ENCODE results near the gene PCDHGA6.
A peak's percentile ranks its signal among the peaks of the same experiment; 100 is the strongest.
"Not testable (repeated sequence)": the region's sequence is repeated elsewhere in the genome, so short reads cannot be mapped to it uniquely, and the experiment has no call there.

The PCDHGA6 gene

GRCh38 chr5:141392429-141393198 is 18.9 kb downstream of the PCDHGA6 start, which contains the start of gene PCDHGA8:
Gene PCDHGA8, plus strand, starts transcription at chr5:141392633. Its CDS starts 181 bp downstream, at chr5:141392814.
- DNase-seq (ENCODE audit: low read depth), result no peak

GRCh38 chr5:141393267-141393666 is 19.6 kb downstream of the PCDHGA6 start:
- DNase-seq (ENCODE audit: low read depth), result no peak

GRCh38 chr5:141394401-141395187 is 20.9 kb downstream of the PCDHGA6 start:
- DNase-seq (ENCODE audit: low read depth), result not testable (repeated sequence)

GRCh38 chr5:141397756-141398551 is 24.3 kb downstream of the PCDHGA6 start, which contains the start of gene PCDHGB5:
Gene PCDHGB5, plus strand, starts transcription at chr5:141397947. Its CDS starts 181 bp downstream, at chr5:141398128.
- DNase-seq (ENCODE audit: low read depth), result not testable (repeated sequence)

GRCh38 chr5:141398608-141399007 is 24.9 kb downstream of the PCDHGA6 start:
- DNase-seq (ENCODE audit: low read depth), result no peak

GRCh38 chr5:141399555-141400258 is 26.0 kb downstream of the PCDHGA6 start:
- no peak for DNase-seq (ENCODE audit: low read depth)

GRCh38 chr5:141402553-141403243 is 29.0 kb downstream of the PCDHGA6 start, which contains the start of gene PCDHGA9:
Gene PCDHGA9, plus strand, starts transcription at chr5:141402778. Its CDS starts 175 bp downstream, at chr5:141402953.
- DNase-seq (ENCODE audit: low read depth), result no peak

GRCh38 chr5:141403387-141403786 is 29.7 kb downstream of the PCDHGA6 start:
- no peak for DNase-seq (ENCODE audit: low read depth)

GRCh38 chr5:141407790-141408505 is 34.3 kb downstream of the PCDHGA6 start, which contains the start of gene PCDHGB6:
Gene PCDHGB6, plus strand, starts transcription at chr5:141408021. Its CDS starts 182 bp downstream, at chr5:141408203.
- DNase-seq (ENCODE audit: low read depth), result not testable (repeated sequence)

- DNase-seq (ENCODE audit: low read depth), result no peak
Measured at GRCh38 chr5:141409598-141410306, 36.1 kb downstream of the PCDHGA6 start.

GRCh38 chr5:141411575-141411974 is 37.9 kb downstream of the PCDHGA6 start:
- no peak for DNase-seq (ENCODE audit: low read depth)

GRCh38 chr5:141412854-141413539 is 39.3 kb downstream of the PCDHGA6 start, which contains the start of gene PCDHGA10:
Gene PCDHGA10, plus strand, starts transcription at chr5:141412987. Its CDS starts 189 bp downstream, at chr5:141413176.
- DNase-seq (ENCODE audit: low read depth), result peak; percentile 38

GRCh38 chr5:141413540-141414069 is 39.9 kb downstream of the PCDHGA6 start:
- DNase-seq (ENCODE audit: low read depth), result no peak

GRCh38 chr5:141414548-141415274 is 41.0 kb downstream of the PCDHGA6 start:
- not testable (repeated sequence) for DNase-seq (ENCODE audit: low read depth)

- not testable (repeated sequence) for DNase-seq (ENCODE audit: low read depth)
Measured at GRCh38 chr5:141415275-141415618, 41.6 kb downstream of the PCDHGA6 start.

GRCh38 chr5:141417494-141418172 is 43.9 kb downstream of the PCDHGA6 start, which contains the start of gene PCDHGB7:
Gene PCDHGB7, plus strand, starts transcription at chr5:141417677. Its CDS starts 183 bp downstream, at chr5:141417860.
- peak; percentile 19 for DNase-seq (ENCODE audit: low read depth)
